Measurements from ENCODE around the gene FCRLA.

- TF ChIP-seq POLR2AphosphoS5 (IDR thresholded peaks at IDR 0.05; ENCODE audit: low read depth, low read length) (no peak), CTCF (IDR thresholded peaks at IDR 0.05) (peak; percentile 77), REST (IDR thresholded peaks at IDR 0.05; ENCODE audit: insufficient read depth in 1 of 2, low read depth in 2 of 2, low read length in 1 of 2) (no peak)
Measured at GRCh38 chr1:161738627-161739287, 31.7 kb downstream of the FCRLA start.

Data from Panc1 (cell line).